GM12865 (cell line): ENCODE measurements around the gene ZNF83.
"Not testable (repeated sequence)": the region's sequence is repeated elsewhere in the genome, so short reads cannot be mapped to it uniquely, and the experiment has no call there.

Source experiments
- DNase-seq: peaks from one replicate; pipeline ENCODE4 v3.0.0; 2010; ENCODE audit warnings: low read depth
- H3K4me3 ChIP-seq: 2 replicates; pipeline ENCODE4 v1.5.1; 2011; ENCODE audit warnings: mild to moderate bottlenecking, low read depth, low read length, control low read depth
- CTCF ChIP-seq: IDR thresholded peaks from 2 replicates; pipeline ENCODE4 v1.5.1; 2011; ENCODE audit warnings: low read length, control low read depth, low read depth, inconsistent platforms; ENCODE audit not compliant: insufficient read depth; ENCODE audit errors: missing control alignments

Gene ZNF83

DNA sequence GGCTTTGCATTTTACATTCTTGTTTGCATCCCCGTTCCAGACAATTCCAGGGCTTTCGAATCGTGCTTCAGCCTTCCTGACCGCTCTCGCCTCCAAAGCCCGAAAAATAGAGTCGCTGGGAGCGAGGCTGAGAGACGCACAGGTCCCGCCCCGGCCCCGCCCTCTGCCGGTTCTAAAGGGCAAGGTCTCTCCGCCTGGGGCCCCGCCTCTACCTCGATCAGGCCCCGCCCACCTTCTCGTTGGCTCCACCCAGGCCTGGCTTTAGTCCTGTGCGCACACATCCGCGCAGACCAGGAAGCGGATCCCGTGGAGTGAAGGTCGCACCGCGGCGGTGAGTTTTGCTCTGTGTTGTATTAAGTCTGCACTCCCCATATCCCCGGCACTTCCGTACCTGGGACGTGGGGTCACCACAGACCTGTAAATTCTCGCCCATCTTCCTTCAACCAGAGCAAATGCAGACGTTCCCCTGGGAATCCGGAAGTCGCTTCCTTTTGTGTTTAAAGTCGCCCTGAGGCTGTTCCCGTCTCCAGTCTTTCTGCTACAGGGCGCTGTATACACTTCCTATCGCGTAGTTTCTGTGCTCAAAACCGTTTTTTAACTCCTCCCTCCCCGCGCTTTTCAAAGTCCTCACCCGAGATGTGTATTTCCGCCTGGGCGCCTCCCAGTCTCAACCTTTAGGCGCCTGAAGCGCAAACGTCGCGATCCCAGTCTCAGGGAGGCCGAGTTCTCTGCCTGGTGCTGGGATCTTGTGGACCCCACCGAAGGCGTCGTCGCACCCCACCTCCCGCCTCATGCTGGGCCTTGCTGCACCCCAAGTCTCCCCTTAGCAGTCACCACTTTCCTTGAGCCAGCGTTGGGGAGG, 67.9 kb downstream of the ZNF83 start, which contains the start of gene ZNF701:
Gene ZNF701 (plus strand): TSS at position 288 of the 862 bp plus-strand sequence. CDS start 3,861 bp downstream, outside the sequence.
- DNase-seq = peak; percentile 95
- peak within 1 kb of the TSS; percentile 62 for H3K4me3 ChIP-seq
- TF ChIP-seq CTCF = peak; percentile 15

- H3K4me3 ChIP-seq = peak overlapping the region; percentile 62
- not testable (repeated sequence) for DNase-seq
These were observed 68.5 kb downstream of the ZNF83 start for GRCh38 chr19:52569638-52569999.

DNA sequence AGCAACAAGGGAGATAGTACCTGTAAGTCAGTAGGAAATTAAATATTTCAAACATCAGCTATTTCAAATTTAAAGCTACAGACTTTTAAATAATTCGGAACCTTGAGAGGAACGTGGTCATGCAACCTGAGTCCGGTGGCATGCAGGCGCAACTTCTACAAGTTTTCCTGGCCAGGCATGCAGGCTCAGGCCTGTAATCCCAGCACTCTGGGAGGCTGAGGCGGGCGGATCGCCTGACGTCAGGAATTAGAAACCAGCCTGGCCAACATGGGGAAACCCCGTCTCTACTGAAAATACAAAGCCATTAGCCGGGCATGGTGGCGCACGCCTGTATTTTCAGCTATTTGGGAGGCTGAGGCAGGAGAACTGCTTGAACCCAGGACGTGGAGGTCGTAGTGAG, 70.2 kb downstream of the ZNF83 start:
- TF ChIP-seq CTCF = no peak
- DNase-seq = no peak
- H3K4me3 ChIP-seq = no peak overlapping the region

DNA sequence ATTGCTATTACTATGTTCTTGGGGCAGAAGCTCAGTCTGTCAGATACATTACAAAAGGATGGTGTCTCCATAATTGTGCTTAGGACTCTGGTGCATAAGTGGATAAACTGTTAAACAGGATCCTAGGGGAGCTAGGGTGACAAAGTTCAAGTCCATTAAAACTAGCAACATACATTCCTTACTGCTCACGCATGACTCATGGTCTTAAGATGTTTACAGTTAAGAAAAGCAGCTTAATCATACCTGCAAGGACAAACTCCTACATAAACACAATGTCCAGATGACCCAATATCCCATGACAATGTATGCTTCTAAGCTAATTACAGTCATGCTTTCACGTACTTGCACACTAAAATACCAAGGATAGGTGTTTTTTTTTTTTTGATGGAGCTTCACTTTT, 71.6 kb downstream of the ZNF83 start:
- no peak for DNase-seq
- no peak for TF ChIP-seq CTCF

DNA sequence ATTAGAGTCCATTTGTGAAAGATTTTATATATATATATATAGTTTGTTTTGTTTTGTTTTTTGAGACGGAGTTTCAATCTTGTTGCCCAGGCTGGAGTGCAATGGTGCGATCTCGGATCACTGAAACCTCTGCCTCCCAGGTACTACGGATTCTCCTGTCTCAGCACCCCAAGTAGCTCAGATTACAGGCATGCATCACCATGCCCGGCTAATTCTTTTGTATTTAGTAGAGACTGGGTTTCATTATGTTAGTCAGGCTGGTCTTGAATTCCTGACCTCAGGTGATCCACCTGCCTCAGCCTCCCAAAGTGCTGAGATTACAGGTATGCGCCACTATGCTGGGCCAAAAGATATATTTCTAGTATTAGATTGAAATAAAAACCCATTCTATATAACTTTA, 72.0 kb downstream of the ZNF83 start:
- TF ChIP-seq CTCF = no peak
- no peak for DNase-seq
- no peak overlapping the region for H3K4me3 ChIP-seq

More for the DNA sequence above, 71.6 kb downstream of the ZNF83 start:
- no peak overlapping the region for H3K4me3 ChIP-seq
